IMR-90 (cell line): Measurements from ENCODE around the gene NCOA5. TPM values are rescaled to one million over a fixed set of nuclear protein-coding genes. Genes with fewer than 3 reads are reported as not detected.

ENCODE experiments used
- ATAC-seq: fragments of 200-7000 bp; cut with Tn5 transposase; 2 replicates; pipeline ENCODE4 v1.9.1; 2020; ENCODE audit warnings: low read depth, mild to moderate bottlenecking, moderate library complexity
- BruUV-seq: library from RNA; stranded (reverse); fragments of 400-500 nt; replicated peaks from 2 replicates; lab custom pipeline; 2021; lab: Mats Ljungman, UMichigan
- CTCF ChIA-PET: fragments of 300-600 bp; formaldehyde crosslinking; extraction: SDS; loops from one replicate; lab custom pipeline; 2021; ENCODE audit warnings: antibody characterized with exemption; lab: Yijun Ruan, JAX
- POLR2A ChIA-PET: fragments of 300-600 bp; sonication (Branson Sonifier 250); formaldehyde crosslinking; loops from one replicate; lab custom pipeline; 2022; ENCODE audit warnings: antibody characterized with exemption; ENCODE audit not compliant: unreplicated experiment; lab: Charles Lee
- DNase-seq: peaks from one replicate; pipeline ENCODE4 v3.0.0; 2013
- H2AFZ ChIP-seq: replicated peaks from 2 replicates; pipeline ENCODE3; 2013; ENCODE audit warnings: low read length, mild to moderate bottlenecking; ENCODE audit not compliant: poor library complexity
- H2AK5ac ChIP-seq: 2 replicates; pipeline ENCODE4 v1.6.1; 2013; ENCODE audit warnings: low read depth, low read length, inconsistent platforms
- H2AK9ac ChIP-seq: replicated peaks from 2 replicates; pipeline ENCODE3; 2013; ENCODE audit warnings: mild to moderate bottlenecking, low read depth, low read length, moderate library complexity; ENCODE audit not compliant: poor library complexity
- H2BK120ac ChIP-seq: 2 replicates; pipeline ENCODE4 v1.6.1; 2013; ENCODE audit warnings: low read depth, low read length, inconsistent platforms
- H2BK15ac ChIP-seq: 3 replicates; pipeline ENCODE4 v1.6.1; 2013; ENCODE audit warnings: low read depth, low read length, inconsistent platforms
- H2BK20ac ChIP-seq: 2 replicates; pipeline ENCODE4 v1.6.1; 2013; ENCODE audit warnings: low read depth, mild to moderate bottlenecking, inconsistent platforms, low read length, moderate library complexity
- H2BK5ac ChIP-seq: 2 replicates; pipeline ENCODE4 v1.6.1; 2013; ENCODE audit warnings: mild to moderate bottlenecking, low read depth, low read length, inconsistent platforms; ENCODE audit not compliant: poor library complexity, severe bottlenecking
- H3K14ac ChIP-seq: replicated peaks from 2 replicates; pipeline ENCODE4 v1.6.1; 2013; ENCODE audit warnings: low read depth, low read length, inconsistent platforms
- H3K18ac ChIP-seq: 2 replicates; pipeline ENCODE4 v1.6.1; 2013; ENCODE audit warnings: low read depth, low read length, control low read depth
- H3K23ac ChIP-seq: 2 replicates; pipeline ENCODE4 v1.6.1; 2013; ENCODE audit warnings: low read depth, low read length, inconsistent platforms
- H3K27ac ChIP-seq: 2 replicates; pipeline ENCODE4 v1.5.1; 2013; ENCODE audit warnings: mild to moderate bottlenecking, control low read depth, low read length; ENCODE audit not compliant: insufficient read depth
- H3K27me3 ChIP-seq: 2 replicates; pipeline ENCODE4 v1.6.1; 2013; ENCODE audit warnings: low read length; ENCODE audit not compliant: control insufficient read depth, insufficient read depth
- H3K36me3 ChIP-seq: 2 replicates; pipeline ENCODE4 v1.6.1; 2013; ENCODE audit warnings: low read length, mixed read lengths; ENCODE audit not compliant: control insufficient read depth, insufficient read depth
- H3K4ac ChIP-seq: 2 replicates; pipeline ENCODE4 v1.6.1; 2013; ENCODE audit warnings: low read depth, low read length, inconsistent platforms
- H3K4me1 ChIP-seq: 2 replicates; pipeline ENCODE4 v1.6.1; 2013; ENCODE audit warnings: low read length, mixed read lengths; ENCODE audit not compliant: control insufficient read depth, insufficient read depth
- H3K4me2 ChIP-seq: 2 replicates; pipeline ENCODE4 v1.6.1; 2013; ENCODE audit warnings: low read depth, mild to moderate bottlenecking, control low read depth, low read length, moderate library complexity
- H3K4me3 ChIP-seq: 2 replicates; pipeline ENCODE4 v1.5.1; 2013; ENCODE audit warnings: low read depth, mild to moderate bottlenecking, control low read depth, low read length, moderate library complexity; ENCODE audit not compliant: insufficient read depth
- H3K56ac ChIP-seq: 2 replicates; pipeline ENCODE4 v1.6.1; 2013; ENCODE audit warnings: low read length, inconsistent platforms; ENCODE audit not compliant: insufficient read depth; ENCODE audit errors: extremely low read depth
- H3K79me1 ChIP-seq, 2 experiments: 2 replicates each; pipeline ENCODE4 v1.6.1; 2013; ENCODE audit warnings: low read length in 2 of 2, inconsistent platforms in 1 of 2, low read depth in 1 of 2
- H3K9ac ChIP-seq: 2 replicates; pipeline ENCODE4 v1.6.1; 2013; ENCODE audit warnings: low read depth, low read length, control low read depth
- H3K9me1 ChIP-seq: 2 replicates; pipeline ENCODE4 v1.6.1; 2013; ENCODE audit warnings: low read length, inconsistent platforms; ENCODE audit not compliant: insufficient read depth
- H3K9me3 ChIP-seq: 2 replicates; pipeline ENCODE4 v1.6.1; 2013; ENCODE audit warnings: low read length; ENCODE audit not compliant: control insufficient read depth, insufficient read depth
- H4K20me1 ChIP-seq: 2 replicates; pipeline ENCODE4 v1.6.1; 2013; ENCODE audit warnings: low read length, inconsistent platforms; ENCODE audit not compliant: insufficient read depth
- H4K5ac ChIP-seq: 2 replicates; pipeline ENCODE4 v1.6.1; 2013; ENCODE audit warnings: mild to moderate bottlenecking, low read depth, low read length, control low read depth
- H4K8ac ChIP-seq, 2 experiments: 2 replicates each; pipeline ENCODE4 v1.6.1; 2013; ENCODE audit warnings: low read depth in 2 of 2, low read length in 2 of 2, control low read depth in 1 of 2, inconsistent platforms in 1 of 2
- H4K91ac ChIP-seq: 2 replicates; pipeline ENCODE4 v1.6.1; 2013; ENCODE audit warnings: low read depth, low read length, inconsistent platforms; ENCODE audit not compliant: insufficient read depth
- BHLHE40 ChIP-seq: fragments of 150-350 bp; IDR thresholded peaks from 2 replicates; pipeline ENCODE4 v1.6.1; 2016; ENCODE audit warnings: mild to moderate bottlenecking, low read depth, low read length
- CEBPB ChIP-seq: IDR thresholded peaks from 2 replicates; pipeline ENCODE4 v1.6.1; 2012; ENCODE audit warnings: low read depth, low read length, improper control_type of control experiment
- CHD1 ChIP-seq: IDR thresholded peaks from 2 replicates; pipeline ENCODE4 v1.6.1; 2012; ENCODE audit warnings: low read depth, low read length, improper control_type of control experiment
- CTCF ChIP-seq: conservative IDR thresholded peaks from 2 replicates; pipeline ENCODE4 v1.5.1; 2012; ENCODE audit warnings: mild to moderate bottlenecking, low read depth, low read length, improper control_type of control experiment
- ELK1 ChIP-seq: fragments of 150-350 bp; IDR thresholded peaks from 2 replicates; pipeline ENCODE4 v1.6.1; 2016; ENCODE audit warnings: low read depth, mild to moderate bottlenecking, low read length, moderate library complexity, borderline replicate concordance
- FOS ChIP-seq: fragments of 150-350 bp; IDR thresholded peaks from 2 replicates; pipeline ENCODE4 v1.6.1; 2016; ENCODE audit warnings: low read depth, low read length
- MAZ ChIP-seq: IDR thresholded peaks from 2 replicates; pipeline ENCODE4 v1.6.1; 2012; ENCODE audit warnings: low read depth, mild to moderate bottlenecking, low read length, improper control_type of control experiment, moderate library complexity, borderline replicate concordance
- MXI1 ChIP-seq: IDR thresholded peaks from 2 replicates; pipeline ENCODE4 v1.6.1; 2012; ENCODE audit warnings: low read depth, mild to moderate bottlenecking, low read length, moderate library complexity, borderline replicate concordance
- NFE2L2 ChIP-seq: fragments of 150-350 bp; IDR thresholded peaks from 2 replicates; pipeline ENCODE4 v1.6.1; 2016; ENCODE audit warnings: low read depth, mild to moderate bottlenecking, low read length
- POLR2A ChIP-seq: IDR thresholded peaks from 2 replicates; pipeline ENCODE4 v1.6.1; 2012; ENCODE audit warnings: mild to moderate bottlenecking, low read depth, low read length
- RAD21 ChIP-seq: IDR thresholded peaks from 2 replicates; pipeline ENCODE4 v1.6.1; 2012; ENCODE audit warnings: low read length, improper control_type of control experiment
- RCOR1 ChIP-seq: IDR thresholded peaks from 2 replicates; pipeline ENCODE4 v1.6.1; 2012; ENCODE audit warnings: mild to moderate bottlenecking, low read length, improper control_type of control experiment; ENCODE audit not compliant: insufficient replicate concordance
- SMC3 ChIP-seq: fragments of 150-350 bp; IDR thresholded peaks from 2 replicates; pipeline ENCODE4 v1.6.1; 2016; ENCODE audit warnings: low read depth, mild to moderate bottlenecking, antibody characterized with exemption, low read length, moderate library complexity
- USF2 ChIP-seq: fragments of 150-350 bp; IDR thresholded peaks from 2 replicates; pipeline ENCODE4 v1.6.1; 2017; ENCODE audit warnings: mild to moderate bottlenecking, antibody characterized with exemption, low read length, low read depth
- WGBS, 2 experiments: methylation state at CpG; one replicate each; pipeline versions ENCODE4 v1.1.5 to v1.1.7; 2013; ENCODE audit warnings: missing lambda C conversion rate in 2 of 2; ENCODE audit not compliant: insufficient read length in 1 of 2; ENCODE audit errors: extremely low coverage in 2 of 2; 5-methylcytosine and 5-hydroxymethylcytosine counted together
- dilution Hi-C: fragments of 300-500 bp; cut with HindIII; formaldehyde crosslinking; loops from one replicate; pipeline ENCODE4 v1.14.3; 2018; ENCODE audit warnings: low sequenced_read_pairs; ENCODE audit not compliant: unreplicated experiment
- in situ Hi-C: fragments of 300-500 bp; cut with MboI; formaldehyde crosslinking; loops from 3 replicates; pipeline ENCODE4 v1.14.3; 2019; ENCODE audit warnings: low sequenced_read_pairs, inconsistent platforms, mixed read lengths
- intact Hi-C: fragments of 100-400 bp; cut with micrococcal nuclease; formaldehyde crosslinking; loops from 2 replicates; pipeline ENCODE4 v1.10.0; 2022
- polyA plus RNA-seq, 3 experiments: library from polyadenylated mRNA; depleted of rRNA; stranded (reverse); fragments of >200 nt; gene quantifications; 2 replicates each; pipeline ENCODE4 v1.2.3, GENCODE V29; 2012; ENCODE audit warnings: low replicate concordance in 1 of 3
- total RNA-seq: library from RNA; depleted of rRNA; stranded (reverse); fragments of >200 nt; gene quantifications from 2 replicates; pipeline ENCODE4 v1.2.3, GENCODE V29; 2012

NCOA5 gene
- total and polyA plus RNA-seq, 2 of the 4 experiments (the other 2 are of a cell fraction), result 17.4 to 20.6 TPM

GRCh38 chr20:46035713-46036112 lies 54.0 kb downstream of the NCOA5 start:
- no peak overlapping the region for H2AFZ ChIP-seq
- no peak for ATAC-seq
- no peaks in the 10 kb centered on the region for H3K4me1 ChIP-seq
- no peak overlapping the region for H3K27ac ChIP-seq
- 23% methylated on average over 3 of the region's 6 CpGs; no CpG with 5 or more reads in 1 of the 2 experiments for WGBS, 2 experiments
- H4K8ac ChIP-seq, result no peak overlapping the region
- dilution Hi-C loops, result no loop called here
- no peaks in the 10 kb centered on the region for H3K9me1 ChIP-seq
- in situ Hi-C loops, result no loop called here
- no peak overlapping the region for H3K9ac ChIP-seq
- POLR2A ChIA-PET, result interaction anchor here (0.6 kb wide), 1 partner anchor 98 kb away, joined by 3 read pairs; no protein-coding TSS in a partner anchor
- no peaks in the 10 kb centered on the region; the same call in 1 of the 2 replicates for H4K20me1 ChIP-seq
- no peak overlapping the region for H3K14ac ChIP-seq
- no peak overlapping the region for H4K91ac ChIP-seq
- no peak overlapping the region for H3K4me3 ChIP-seq
- CTCF ChIA-PET, result no interaction called here
- no peak overlapping the region for H2BK20ac ChIP-seq
- no peak overlapping the region for H2BK15ac ChIP-seq
- no peak overlapping the region for H3K56ac ChIP-seq
- no peaks in the 10 kb centered on the region for H3K79me1 ChIP-seq
- peaks cover 31% of the 10 kb centered on the region for H3K27me3 ChIP-seq
- BruUV-seq, result no TSS peak
- H2AK9ac ChIP-seq, result no peak overlapping the region
- no peak overlapping the region for H2BK5ac ChIP-seq
- H3K9me3 ChIP-seq, result peaks cover 2% of the 10 kb centered on the region; the same call in 1 of the 2 replicates
- H2BK120ac ChIP-seq, result no peak overlapping the region
- H3K18ac ChIP-seq, result no peak overlapping the region
- no peak overlapping the region for H2AK5ac ChIP-seq
- intact Hi-C loops, result no loop called here
- no peak overlapping the region for H3K23ac ChIP-seq
- no peak for DNase-seq
- no peak overlapping the region for H4K5ac ChIP-seq
- TF ChIP-seq CHD1 (no peak), MAZ (no peak), ELK1 (no peak), BHLHE40 (no peak), RAD21 (no peak), POLR2A (no peak), NFE2L2 (no peak), RCOR1 (no peak), CEBPB (no peak), SMC3 (no peak), USF2 (no peak), FOS (no peak), MXI1 (no peak), CTCF (no peak)
- H3K36me3 ChIP-seq, result no peaks in the 10 kb centered on the region
- no peak overlapping the region for H3K4ac ChIP-seq
- no peak overlapping the region for H3K4me2 ChIP-seq
